Measurements from ENCODE around the gene CIRBP.

The CIRBP gene

GRCh38 chr19:1295169-1296012 is 26.3 kb downstream of the CIRBP start:
- H3K4me3 ChIP-seq (ENCODE audit: low read depth, low read length): no peak overlapping the region
- no peak for DNase-seq (ENCODE audit: low read depth)
- TF ChIP-seq CTCF (IDR thresholded peaks at IDR 0.05; ENCODE audit: low read depth, low read length, missing control alignments): no peak

- no peak for TF ChIP-seq CTCF (IDR thresholded peaks at IDR 0.05; ENCODE audit: low read depth, low read length, missing control alignments)
- DNase-seq (ENCODE audit: low read depth): no peak
- no peak overlapping the region for H3K4me3 ChIP-seq (ENCODE audit: low read depth, low read length)
These were observed 26.9 kb downstream of the CIRBP start for GRCh38 chr19:1296078-1296477.

GRCh38 chr19:1296575-1297271 is 27.6 kb downstream of the CIRBP start:
- H3K4me3 ChIP-seq (ENCODE audit: low read depth, low read length): no peak overlapping the region
- no peak for TF ChIP-seq CTCF (IDR thresholded peaks at IDR 0.05; ENCODE audit: low read depth, low read length, missing control alignments)
- no peak for DNase-seq (ENCODE audit: low read depth)

- DNase-seq (ENCODE audit: low read depth): no peak
- TF ChIP-seq CTCF (IDR thresholded peaks at IDR 0.05; ENCODE audit: low read depth, low read length, missing control alignments): no peak
- H3K4me3 ChIP-seq (ENCODE audit: low read depth, low read length): no peak overlapping the region
These were observed 29.1 kb downstream of the CIRBP start for GRCh38 chr19:1298235-1298634.

- no peak for TF ChIP-seq CTCF (IDR thresholded peaks at IDR 0.05; ENCODE audit: low read depth, low read length, missing control alignments)
- no peak overlapping the region for H3K4me3 ChIP-seq (ENCODE audit: low read depth, low read length)
- DNase-seq (ENCODE audit: low read depth): no peak
These were observed 30.7 kb downstream of the CIRBP start for GRCh38 chr19:1299801-1300200.

DNA sequence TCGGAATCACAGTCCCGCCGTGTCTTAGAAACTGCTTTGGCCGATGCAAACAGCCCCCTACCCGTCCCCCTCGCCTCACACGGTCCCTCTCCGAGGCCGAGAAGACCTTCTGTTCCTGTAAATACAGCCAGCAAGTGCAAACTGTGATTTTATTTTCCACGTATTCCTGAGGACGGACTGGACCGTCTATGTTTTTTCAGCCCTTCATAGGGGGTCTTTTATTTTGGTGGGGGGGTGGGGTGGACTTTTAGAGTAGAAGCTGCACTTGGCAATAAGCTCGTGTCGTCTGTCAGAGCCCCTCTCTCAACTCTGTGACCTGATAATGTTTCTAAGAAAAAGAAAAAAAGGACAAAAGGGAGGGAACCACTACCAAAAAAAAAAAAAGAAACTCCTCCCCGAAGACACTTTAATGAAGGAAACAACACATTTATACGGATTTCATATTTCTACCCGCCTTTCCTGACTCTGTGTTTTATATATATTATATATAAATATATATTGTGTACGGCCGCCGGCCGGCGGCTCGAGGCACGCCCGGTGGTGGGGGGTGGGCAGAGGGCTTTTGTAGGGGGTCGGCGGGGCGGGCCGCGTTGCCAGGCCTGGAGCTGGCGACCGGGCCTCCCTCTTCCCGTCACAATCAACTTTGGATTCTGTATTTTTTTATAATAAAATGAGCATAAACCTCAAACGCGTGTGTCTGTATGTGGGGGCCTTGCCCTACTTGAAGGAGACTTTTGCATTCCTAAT is 31.8 kb downstream of the CIRBP start:
- no peak for DNase-seq (ENCODE audit: low read depth)
- no peak overlapping the region for H3K4me3 ChIP-seq (ENCODE audit: low read depth, low read length)
- TF ChIP-seq CTCF (IDR thresholded peaks at IDR 0.05; ENCODE audit: low read depth, low read length, missing control alignments): no peak

Measured in GM12864 (cell line).